GM12878 (cell line): ENCODE data around the gene PNPLA4. TPM values are rescaled to one million over a fixed set of nuclear protein-coding genes. Genes with fewer than 3 reads are reported as not detected.

ENCODE experiments used
- ATAC-seq: fragments of 200-7000 bp; cut with Tn5 transposase; 3 replicates; pipeline ENCODE4 v1.9.1; 2020; ENCODE audit warnings: mild to moderate bottlenecking, moderate library complexity
- BruUV-seq: library from RNA; stranded (reverse); fragments of 400-500 nt; replicated peaks from 2 replicates; lab custom pipeline; 2021; lab: Mats Ljungman, UMichigan
- CTCF ChIA-PET: fragments of 300-600 bp; sonication (Branson Sonifier 250); formaldehyde crosslinking; extraction: SDS; loops from one replicate; lab custom pipeline; 2021; ENCODE audit warnings: inconsistent platforms; lab: Yijun Ruan, JAX
- POLR2A ChIA-PET: fragments of 350-600 bp; formaldehyde crosslinking; extraction: SDS; loops from one replicate; lab custom pipeline; 2021; ENCODE audit warnings: inconsistent platforms; lab: Charles Lee
- RAD21 ChIA-PET: fragments of 300-600 bp; sonication (Branson Sonifier 250); formaldehyde crosslinking; loops from one replicate; lab custom pipeline; 2023; ENCODE audit warnings: antibody characterized with exemption; ENCODE audit not compliant: unreplicated experiment; lab: Charles Lee
- SMC1A ChIA-PET: fragments of 300-600 bp; sonication (Branson Sonifier 250); formaldehyde crosslinking; loops from one replicate; lab custom pipeline; 2023; ENCODE audit not compliant: unreplicated experiment, uncharacterized antibody; lab: Charles Lee
- DNase-seq: peaks from one replicate; pipeline ENCODE4 v3.0.0-alpha.2; 2011; ENCODE audit warnings: low read depth, low spot score
- FAIRE-seq: peaks from 3 replicates; lab custom pipeline; 2011; peaks lifted over from hg19 to GRCh38; lab: Jason Lieb, UNC
- H2AFZ ChIP-seq: 2 replicates; pipeline ENCODE4 v1.6.0; 2011; ENCODE audit warnings: low read depth, low read length, control low read depth; ENCODE audit not compliant: control insufficient read depth
- H3K27ac ChIP-seq: 2 replicates; pipeline ENCODE4 v1.5.1; 2011; ENCODE audit warnings: control low read depth; ENCODE audit not compliant: control insufficient read depth, insufficient read depth
- H3K27me3 ChIP-seq, 2 experiments: replicated peaks in 1 of 2; 2 replicates each; pipeline versions ENCODE4 v1.6.0 to v1.6.1; 2011; ENCODE audit warnings: low read length in 1 of 2; ENCODE audit not compliant: control insufficient read depth in 2 of 2, insufficient read depth in 2 of 2
- H3K36me3 ChIP-seq, 2 experiments: 2 replicates each; pipeline ENCODE4 v1.5.1; 2011; ENCODE audit warnings: low read length in 1 of 2; ENCODE audit not compliant: control insufficient read depth in 2 of 2, insufficient read depth in 2 of 2
- H3K4me1 ChIP-seq: 2 replicates; pipeline ENCODE4 v1.6.1; 2011; ENCODE audit warnings: mild to moderate bottlenecking, low read length, moderate library complexity, mixed read lengths; ENCODE audit not compliant: control insufficient read depth, insufficient read depth
- H3K4me2 ChIP-seq: 2 replicates; pipeline ENCODE4 v1.6.0; 2011; ENCODE audit warnings: control low read depth; ENCODE audit not compliant: control insufficient read depth, insufficient read depth
- H3K4me3 ChIP-seq: fragments of 200-600 bp; sonication (generic); 2 replicates; pipeline ENCODE4 v1.5.1; 2016
- H3K79me2 ChIP-seq: 2 replicates; pipeline ENCODE4 v1.6.0; 2011; ENCODE audit warnings: low read length; ENCODE audit not compliant: control insufficient read depth, insufficient read depth
- H3K9ac ChIP-seq: 2 replicates; pipeline ENCODE4 v1.8.0; 2011; ENCODE audit warnings: low read length, control low read depth, mixed read lengths; ENCODE audit not compliant: control insufficient read depth, insufficient read depth
- H3K9me3 ChIP-seq: replicated peaks from 3 replicates; pipeline ENCODE4 v1.5.1; 2011; ENCODE audit warnings: mild to moderate bottlenecking, low read length; ENCODE audit not compliant: control insufficient read depth, insufficient read depth
- H4K20me1 ChIP-seq: 2 replicates; pipeline ENCODE4 v1.6.0; 2011; ENCODE audit not compliant: control insufficient read depth, insufficient read depth
- CTCF ChIP-seq, 3 experiments: IDR thresholded peaks in 2 of 3; conservative IDR thresholded peaks in 1 of 3; 2 replicates each; pipeline ENCODE4 v1.5.1; 2011; ENCODE audit warnings: low read depth in 3 of 3, low read length in 3 of 3, mild to moderate bottlenecking in 3 of 3, control low read depth in 2 of 3, moderate library complexity in 2 of 3, inconsistent platforms in 1 of 3, mixed read lengths in 1 of 3; ENCODE audit not compliant: control insufficient read depth in 2 of 3, insufficient read depth in 1 of 3; ENCODE audit errors: extremely low read depth in 1 of 3
- RELB ChIP-seq: fragments of 450-650 bp; IDR thresholded peaks from 2 replicates; pipeline ENCODE4 v1.6.1; 2017; ENCODE audit warnings: low read depth, mild to moderate bottlenecking, moderate library complexity
- SRF ChIP-seq, 2 experiments: IDR thresholded peaks; 2 replicates each; pipeline ENCODE4 v1.6.1; 2011; ENCODE audit warnings: low read depth in 2 of 2, low read length in 2 of 2, mild to moderate bottlenecking in 1 of 2, moderate library complexity in 1 of 2
- WGBS: methylation state at CpG from one replicate; pipeline ENCODE4 v1.1.6; 2016; ENCODE audit warnings: low lambda C conversion rate; ENCODE audit not compliant: insufficient replicate concordance, insufficient coverage; ENCODE audit errors: missing lambda C conversion rate; 5-methylcytosine and 5-hydroxymethylcytosine counted together
- in situ Hi-C: fragments of 300-500 bp; cut with MboI; formaldehyde crosslinking; loops from 9 replicates; pipeline ENCODE4 v1.14.3; 2018; ENCODE audit warnings: mixed read lengths
- intact Hi-C: fragments of 100-400 bp; cut with micrococcal nuclease; formaldehyde crosslinking; loops from one replicate; pipeline ENCODE4 v1.14.2; 2022; ENCODE audit not compliant: unreplicated experiment
- polyA plus RNA-seq, 11 experiments: library from polyadenylated mRNA; depleted of rRNA in 4 of 11; unstranded in 6 of 11; stranded (reverse) in 5 of 11; fragments of >200 nt; fragmentation: Nextera tagmentation in 4 of 11; fragmentation: Illumina TruSeq in 1 of 11; extraction: Ambion mirVana in 4 of 11; extraction: Trizol in 1 of 11; gene quantifications; 1 replicate in 1 of 11; 2 replicates in 10 of 11; pipeline versions ENCODE4 v1.2.1 to v1.2.3, GENCODE V29; 2011 to 2016; ENCODE audit warnings: inconsistent platforms in 2 of 11, missing spikeins in 2 of 11, low read depth in 1 of 11
- total RNA-seq, 4 experiments: library from RNA; depleted of rRNA in 3 of 4; stranded (reverse); fragments of >200 nt in 3 of 4; fragmentation: Illumina TruSeq in 1 of 4; extraction: Trizol in 1 of 4; gene quantifications; 2 replicates each; pipeline versions ENCODE4 v1.2.1 to v1.2.3, GENCODE V29; 2013 to 2021

The PNPLA4 gene
- total and polyA plus RNA-seq, 10 of the 15 experiments (the other 5 are each of a cell fraction or from before 2014, with no cell fraction given): 18.0 to 53.0 (median 33.6) TPM

- Histone ChIP-seq H3K4me3 (no peak overlapping the region), H3K79me2 (peaks cover 1% of the 10 kb centered on the region; the same call in 1 of the 2 replicates), H3K9ac (no peak overlapping the region), H3K9me3 (no peaks in the 10 kb centered on the region), H3K36me3 (no peaks in the 10 kb centered on the region), H4K20me1 (no peaks in the 10 kb centered on the region), H3K27me3 (no peaks in the 10 kb centered on the region), H3K4me2 (no peak overlapping the region), H3K4me1 (no peaks in the 10 kb centered on the region), H3K27ac (no peak overlapping the region), H2AFZ (no peak overlapping the region)
- WGBS: 49% methylated on average over 6 of the region's 6 CpGs
- ChIA-PET POLR2A (interaction anchor here (0.7 to 1.1 kb wide), 2 partner anchors 9 to 11 kb away, joined by 3 read pairs; no protein-coding TSS in a partner anchor), SMC1A (interaction anchor here (0.7 to 2.5 kb wide), 6 partner anchors 10 to 49 kb away, joined by 3 to 12 read pairs (median 4); partner anchors contain the start of gene PNPLA4), RAD21 (interaction anchor here (1.3 to 1.4 kb wide), 2 partner anchors 19 to 238 kb away, joined by 3 read pairs; no protein-coding TSS in a partner anchor), CTCF (interaction anchor here (0.8 to 2.4 kb wide), 7 partner anchors 12 to 19 kb away, joined by 3 to 23 read pairs (median 3); no protein-coding TSS in a partner anchor)
- intact Hi-C loops (no loop called here), in situ Hi-C loops (loop anchor here (25.0 kb wide), 1 partner anchor 1206 kb away; no protein-coding TSS in a partner anchor)
- no peak for DNase-seq
- BruUV-seq: no TSS peak
- no peak for FAIRE-seq
- TF ChIP-seq SRF (IDR thresholded peaks at IDR 0.05; ENCODE audit: low read depth in 2 of 2, low read length in 2 of 2): no peak
- TF ChIP-seq RELB: no peak
- TF ChIP-seq CTCF (IDR thresholded peaks at IDR 0.05 in 2 of 3, conservative IDR thresholded peaks at IDR 0.05 in 1 of 3; ENCODE audit: control insufficient read depth in 2 of 3, extremely low read depth in 1 of 3, insufficient read depth in 1 of 3, low read depth in 3 of 3, low read length in 3 of 3): no peak
- ATAC-seq: no peak
Measured at GRCh38 chrX:7943600-7944245, 16.5 kb upstream of the PNPLA4 start.
